Endothelial cell of umbilical vein (primary cell): ENCODE results near the gene ACVR2B.

Experiments used
- CTCF ChIP-seq, 2 donors: IDR thresholded peaks; 1 replicate in 1 of 2; 2 replicates in 1 of 2; pipeline ENCODE4 v1.5.1; 2011; ENCODE audit warnings: low read length in 2 of 2, mild to moderate bottlenecking in 2 of 2, moderate library complexity in 2 of 2, control low read depth in 1 of 2, inconsistent platforms in 1 of 2, low read depth in 1 of 2; ENCODE audit not compliant: insufficient read depth in 1 of 2; ENCODE audit errors: extremely low read depth in 1 of 2
- EZH2 ChIP-seq: IDR thresholded peaks from 2 replicates; pipeline ENCODE4 v1.6.1; 2012; ENCODE audit warnings: borderline replicate concordance, low read depth, mild to moderate bottlenecking, moderate library complexity, low read length, inconsistent platforms; ENCODE audit not compliant: severe bottlenecking
- MAX ChIP-seq: IDR thresholded peaks from 2 replicates; pipeline ENCODE4 v1.6.1; 2011; ENCODE audit not compliant: insufficient read depth, insufficient read length
- MYC ChIP-seq: IDR thresholded peaks from one replicate; pipeline ENCODE4 v1.6.1; 2011; ENCODE audit warnings: mild to moderate bottlenecking, low read depth, low read length
- POLR2A ChIP-seq: IDR thresholded peaks from 2 replicates; pipeline ENCODE4 v1.6.1; 2012; ENCODE audit warnings: low read depth, mild to moderate bottlenecking, control low read depth, low read length
- POLR2AphosphoS5 ChIP-seq: IDR thresholded peaks from 2 replicates; pipeline ENCODE4 v1.6.1; 2012; ENCODE audit warnings: low read depth, mild to moderate bottlenecking, control low read depth, low read length, moderate library complexity; ENCODE audit not compliant: insufficient read depth

- TF ChIP-seq CTCF (IDR thresholded peaks at IDR 0.05; ENCODE audit: extremely low read depth in 1 of 2, insufficient read depth in 1 of 2, low read depth in 1 of 2, low read length in 2 of 2), result no peak
- TF ChIP-seq POLR2A, result no peak
- TF ChIP-seq MYC, result no peak
- TF ChIP-seq EZH2, result no peak
- TF ChIP-seq POLR2AphosphoS5, result no peak
- TF ChIP-seq MAX, result no peak
Observed at GRCh38 chr3:38450853-38451252, 2.8 kb upstream of the ACVR2B start.
